ENCODE measurements around the gene GSTA3.
A peak's percentile ranks its signal among the peaks of the same experiment; 100 is the strongest.
"Not testable (repeated sequence)": the region's sequence is repeated elsewhere in the genome, so short reads cannot be mapped to it uniquely, and the experiment has no call there.

Gene GSTA3

GRCh38 chr6:52877168-52877567, 32.3 kb downstream of the GSTA3 start:
- TF ChIP-seq CTCF (IDR thresholded peaks at IDR 0.05; ENCODE audit: insufficient read depth, low read depth, low read length, missing control alignments): no peak
- no peak for DNase-seq (ENCODE audit: low read depth)
- H3K4me3 ChIP-seq (ENCODE audit: low read depth, low read length): no peak overlapping the region

GRCh38 chr6:52876056-52876787, 33.3 kb downstream of the GSTA3 start:
- DNase-seq (ENCODE audit: low read depth): peak; percentile 6
- no peak overlapping the region for H3K4me3 ChIP-seq (ENCODE audit: low read depth, low read length)

GRCh38 chr6:52872031-52872430, 37.5 kb downstream of the GSTA3 start:
- no peak for TF ChIP-seq CTCF (IDR thresholded peaks at IDR 0.05; ENCODE audit: insufficient read depth, low read depth, low read length, missing control alignments)
- no peak for DNase-seq (ENCODE audit: low read depth)
- H3K4me3 ChIP-seq (ENCODE audit: low read depth, low read length): no peak overlapping the region

More at GRCh38 chr6:52876056-52876787, 33.3 kb downstream of the GSTA3 start:
- no peak for TF ChIP-seq CTCF (IDR thresholded peaks at IDR 0.05; ENCODE audit: insufficient read depth, low read depth, low read length, missing control alignments)

GRCh38 chr6:52871621-52872020, 37.9 kb downstream of the GSTA3 start:
- no peak overlapping the region for H3K4me3 ChIP-seq (ENCODE audit: low read depth, low read length)
- TF ChIP-seq CTCF (IDR thresholded peaks at IDR 0.05; ENCODE audit: insufficient read depth, low read depth, low read length, missing control alignments): no peak
- DNase-seq (ENCODE audit: low read depth): no peak

- DNase-seq (ENCODE audit: low read depth); H3K4me3 ChIP-seq (ENCODE audit: low read depth, low read length): not testable (repeated sequence)
Measured at GRCh38 chr6:52870335-52871091, 39.0 kb downstream of the GSTA3 start.

GRCh38 chr6:52868899-52869298, 40.6 kb downstream of the GSTA3 start:
- not testable (repeated sequence) for H3K4me3 ChIP-seq (ENCODE audit: low read depth, low read length); DNase-seq (ENCODE audit: low read depth)

GRCh38 chr6:52868240-52868639, 41.3 kb downstream of the GSTA3 start:
- DNase-seq (ENCODE audit: low read depth): no peak
- H3K4me3 ChIP-seq (ENCODE audit: low read depth, low read length): no peak overlapping the region
- no peak for TF ChIP-seq CTCF (IDR thresholded peaks at IDR 0.05; ENCODE audit: insufficient read depth, low read depth, low read length, missing control alignments)

- not testable (repeated sequence) for DNase-seq (ENCODE audit: low read depth); H3K4me3 ChIP-seq (ENCODE audit: low read depth, low read length)
Measured at GRCh38 chr6:52861151-52861550, 48.3 kb downstream of the GSTA3 start.

Measured in GM12865 (cell line).